IMR-90 (cell line): ENCODE measurements around the gene CRY2. TPM values are rescaled to one million over a fixed set of nuclear protein-coding genes. Genes with fewer than 3 reads are reported as not detected.

Source experiments
- ATAC-seq: fragments of 200-7000 bp; cut with Tn5 transposase; 2 replicates; pipeline ENCODE4 v1.9.1; 2020; ENCODE audit warnings: low read depth, mild to moderate bottlenecking, moderate library complexity
- BruUV-seq: library from RNA; stranded (reverse); fragments of 400-500 nt; replicated peaks from 2 replicates; lab custom pipeline; 2021; lab: Mats Ljungman, UMichigan
- CTCF ChIA-PET: fragments of 300-600 bp; formaldehyde crosslinking; extraction: SDS; loops from one replicate; lab custom pipeline; 2021; ENCODE audit warnings: antibody characterized with exemption; lab: Yijun Ruan, JAX
- POLR2A ChIA-PET: fragments of 300-600 bp; sonication (Branson Sonifier 250); formaldehyde crosslinking; loops from one replicate; lab custom pipeline; 2022; ENCODE audit warnings: antibody characterized with exemption; ENCODE audit not compliant: unreplicated experiment; lab: Charles Lee
- DNase-seq: peaks from one replicate; pipeline ENCODE4 v3.0.0; 2013
- H2AFZ ChIP-seq: replicated peaks from 2 replicates; pipeline ENCODE3; 2013; ENCODE audit warnings: low read length, mild to moderate bottlenecking; ENCODE audit not compliant: poor library complexity
- H2AK5ac ChIP-seq: 2 replicates; pipeline ENCODE4 v1.6.1; 2013; ENCODE audit warnings: low read depth, low read length, inconsistent platforms
- H2AK9ac ChIP-seq: replicated peaks from 2 replicates; pipeline ENCODE3; 2013; ENCODE audit warnings: mild to moderate bottlenecking, low read depth, low read length, moderate library complexity; ENCODE audit not compliant: poor library complexity
- H2BK120ac ChIP-seq: 2 replicates; pipeline ENCODE4 v1.6.1; 2013; ENCODE audit warnings: low read depth, low read length, inconsistent platforms
- H2BK15ac ChIP-seq: 3 replicates; pipeline ENCODE4 v1.6.1; 2013; ENCODE audit warnings: low read depth, low read length, inconsistent platforms
- H2BK20ac ChIP-seq: 2 replicates; pipeline ENCODE4 v1.6.1; 2013; ENCODE audit warnings: low read depth, mild to moderate bottlenecking, inconsistent platforms, low read length, moderate library complexity
- H2BK5ac ChIP-seq: 2 replicates; pipeline ENCODE4 v1.6.1; 2013; ENCODE audit warnings: mild to moderate bottlenecking, low read depth, low read length, inconsistent platforms; ENCODE audit not compliant: poor library complexity, severe bottlenecking
- H3K14ac ChIP-seq: replicated peaks from 2 replicates; pipeline ENCODE4 v1.6.1; 2013; ENCODE audit warnings: low read depth, low read length, inconsistent platforms
- H3K18ac ChIP-seq: 2 replicates; pipeline ENCODE4 v1.6.1; 2013; ENCODE audit warnings: low read depth, low read length, control low read depth
- H3K23ac ChIP-seq: 2 replicates; pipeline ENCODE4 v1.6.1; 2013; ENCODE audit warnings: low read depth, low read length, inconsistent platforms
- H3K27ac ChIP-seq: 2 replicates; pipeline ENCODE4 v1.5.1; 2013; ENCODE audit warnings: mild to moderate bottlenecking, control low read depth, low read length; ENCODE audit not compliant: insufficient read depth
- H3K27me3 ChIP-seq: 2 replicates; pipeline ENCODE4 v1.6.1; 2013; ENCODE audit warnings: low read length; ENCODE audit not compliant: control insufficient read depth, insufficient read depth
- H3K36me3 ChIP-seq: 2 replicates; pipeline ENCODE4 v1.6.1; 2013; ENCODE audit warnings: low read length, mixed read lengths; ENCODE audit not compliant: control insufficient read depth, insufficient read depth
- H3K4ac ChIP-seq: 2 replicates; pipeline ENCODE4 v1.6.1; 2013; ENCODE audit warnings: low read depth, low read length, inconsistent platforms
- H3K4me1 ChIP-seq: 2 replicates; pipeline ENCODE4 v1.6.1; 2013; ENCODE audit warnings: low read length, mixed read lengths; ENCODE audit not compliant: control insufficient read depth, insufficient read depth
- H3K4me2 ChIP-seq: 2 replicates; pipeline ENCODE4 v1.6.1; 2013; ENCODE audit warnings: low read depth, mild to moderate bottlenecking, control low read depth, low read length, moderate library complexity
- H3K4me3 ChIP-seq: 2 replicates; pipeline ENCODE4 v1.5.1; 2013; ENCODE audit warnings: low read depth, mild to moderate bottlenecking, control low read depth, low read length, moderate library complexity; ENCODE audit not compliant: insufficient read depth
- H3K56ac ChIP-seq: 2 replicates; pipeline ENCODE4 v1.6.1; 2013; ENCODE audit warnings: low read length, inconsistent platforms; ENCODE audit not compliant: insufficient read depth; ENCODE audit errors: extremely low read depth
- H3K79me1 ChIP-seq, 2 experiments: 2 replicates each; pipeline ENCODE4 v1.6.1; 2013; ENCODE audit warnings: low read length in 2 of 2, inconsistent platforms in 1 of 2, low read depth in 1 of 2
- H3K9ac ChIP-seq: 2 replicates; pipeline ENCODE4 v1.6.1; 2013; ENCODE audit warnings: low read depth, low read length, control low read depth
- H3K9me1 ChIP-seq: 2 replicates; pipeline ENCODE4 v1.6.1; 2013; ENCODE audit warnings: low read length, inconsistent platforms; ENCODE audit not compliant: insufficient read depth
- H3K9me3 ChIP-seq: 2 replicates; pipeline ENCODE4 v1.6.1; 2013; ENCODE audit warnings: low read length; ENCODE audit not compliant: control insufficient read depth, insufficient read depth
- H4K20me1 ChIP-seq: 2 replicates; pipeline ENCODE4 v1.6.1; 2013; ENCODE audit warnings: low read length, inconsistent platforms; ENCODE audit not compliant: insufficient read depth
- H4K5ac ChIP-seq: 2 replicates; pipeline ENCODE4 v1.6.1; 2013; ENCODE audit warnings: mild to moderate bottlenecking, low read depth, low read length, control low read depth
- H4K8ac ChIP-seq, 2 experiments: 2 replicates each; pipeline ENCODE4 v1.6.1; 2013; ENCODE audit warnings: low read depth in 2 of 2, low read length in 2 of 2, control low read depth in 1 of 2, inconsistent platforms in 1 of 2
- H4K91ac ChIP-seq: 2 replicates; pipeline ENCODE4 v1.6.1; 2013; ENCODE audit warnings: low read depth, low read length, inconsistent platforms; ENCODE audit not compliant: insufficient read depth
- BHLHE40 ChIP-seq: fragments of 150-350 bp; IDR thresholded peaks from 2 replicates; pipeline ENCODE4 v1.6.1; 2016; ENCODE audit warnings: mild to moderate bottlenecking, low read depth, low read length
- CEBPB ChIP-seq: IDR thresholded peaks from 2 replicates; pipeline ENCODE4 v1.6.1; 2012; ENCODE audit warnings: low read depth, low read length, improper control_type of control experiment
- CHD1 ChIP-seq: IDR thresholded peaks from 2 replicates; pipeline ENCODE4 v1.6.1; 2012; ENCODE audit warnings: low read depth, low read length, improper control_type of control experiment
- FOS ChIP-seq: fragments of 150-350 bp; IDR thresholded peaks from 2 replicates; pipeline ENCODE4 v1.6.1; 2016; ENCODE audit warnings: low read depth, low read length
- MAFK ChIP-seq: IDR thresholded peaks from 2 replicates; pipeline ENCODE4 v1.6.1; 2012; ENCODE audit warnings: low read depth, low read length, improper control_type of control experiment
- MAZ ChIP-seq: IDR thresholded peaks from 2 replicates; pipeline ENCODE4 v1.6.1; 2012; ENCODE audit warnings: low read depth, mild to moderate bottlenecking, low read length, improper control_type of control experiment, moderate library complexity, borderline replicate concordance
- MXI1 ChIP-seq: IDR thresholded peaks from 2 replicates; pipeline ENCODE4 v1.6.1; 2012; ENCODE audit warnings: low read depth, mild to moderate bottlenecking, low read length, moderate library complexity, borderline replicate concordance
- NFE2L2 ChIP-seq: fragments of 150-350 bp; IDR thresholded peaks from 2 replicates; pipeline ENCODE4 v1.6.1; 2016; ENCODE audit warnings: low read depth, mild to moderate bottlenecking, low read length
- POLR2A ChIP-seq: IDR thresholded peaks from 2 replicates; pipeline ENCODE4 v1.6.1; 2012; ENCODE audit warnings: mild to moderate bottlenecking, low read depth, low read length
- RAD21 ChIP-seq: IDR thresholded peaks from 2 replicates; pipeline ENCODE4 v1.6.1; 2012; ENCODE audit warnings: low read length, improper control_type of control experiment
- RCOR1 ChIP-seq: IDR thresholded peaks from 2 replicates; pipeline ENCODE4 v1.6.1; 2012; ENCODE audit warnings: mild to moderate bottlenecking, low read length, improper control_type of control experiment; ENCODE audit not compliant: insufficient replicate concordance
- RFX5 ChIP-seq: IDR thresholded peaks from 2 replicates; pipeline ENCODE4 v1.8.0; 2012; ENCODE audit warnings: low read depth, mild to moderate bottlenecking, low read length, moderate library complexity
- SMC3 ChIP-seq: fragments of 150-350 bp; IDR thresholded peaks from 2 replicates; pipeline ENCODE4 v1.6.1; 2016; ENCODE audit warnings: low read depth, mild to moderate bottlenecking, antibody characterized with exemption, low read length, moderate library complexity
- WGBS, 2 experiments: methylation state at CpG; one replicate each; pipeline versions ENCODE4 v1.1.5 to v1.1.7; 2013; ENCODE audit warnings: missing lambda C conversion rate in 2 of 2; ENCODE audit not compliant: insufficient read length in 1 of 2; ENCODE audit errors: extremely low coverage in 2 of 2; 5-methylcytosine and 5-hydroxymethylcytosine counted together
- dilution Hi-C: fragments of 300-500 bp; cut with HindIII; formaldehyde crosslinking; loops from one replicate; pipeline ENCODE4 v1.14.3; 2018; ENCODE audit warnings: low sequenced_read_pairs; ENCODE audit not compliant: unreplicated experiment
- in situ Hi-C: fragments of 300-500 bp; cut with MboI; formaldehyde crosslinking; loops from 3 replicates; pipeline ENCODE4 v1.14.3; 2019; ENCODE audit warnings: low sequenced_read_pairs, inconsistent platforms, mixed read lengths
- intact Hi-C: fragments of 100-400 bp; cut with micrococcal nuclease; formaldehyde crosslinking; loops from 2 replicates; pipeline ENCODE4 v1.10.0; 2022
- polyA plus RNA-seq, 3 experiments: library from polyadenylated mRNA; depleted of rRNA; stranded (reverse); fragments of >200 nt; gene quantifications; 2 replicates each; pipeline ENCODE4 v1.2.3, GENCODE V29; 2012; ENCODE audit warnings: low replicate concordance in 1 of 3
- total RNA-seq: library from RNA; depleted of rRNA; stranded (reverse); fragments of >200 nt; gene quantifications from 2 replicates; pipeline ENCODE4 v1.2.3, GENCODE V29; 2012
- TF ChIP-seq, protein P1 (sequence below): fragments of 150-350 bp; IDR thresholded peaks from 2 replicates; pipeline ENCODE4 v1.6.1; 2017; ENCODE audit warnings: mild to moderate bottlenecking, antibody characterized with exemption, low read length, low read depth
- TF ChIP-seq, protein P2 (sequence below): fragments of 150-350 bp; IDR thresholded peaks from 2 replicates; pipeline ENCODE4 v1.6.1; 2016; ENCODE audit warnings: low read depth, mild to moderate bottlenecking, low read length, moderate library complexity, borderline replicate concordance
- TF ChIP-seq, protein P3 (sequence below): conservative IDR thresholded peaks from 2 replicates; pipeline ENCODE4 v1.5.1; 2012; ENCODE audit warnings: mild to moderate bottlenecking, low read depth, low read length, improper control_type of control experiment

The CRY2 gene
- total and polyA plus RNA-seq, 2 of the 4 experiments (the other 2 are of a cell fraction): 12.2 to 13.1 TPM

- no peak for ATAC-seq
- Histone ChIP-seq H2AK5ac (no peak overlapping the region), H3K27me3 (peaks cover 47% of the 10 kb centered on the region), H3K4me1 (no peaks in the 10 kb centered on the region), H4K91ac (no peak overlapping the region), H3K4me3 (no peak overlapping the region), H3K9me3 (no peaks in the 10 kb centered on the region), H2BK120ac (no peak overlapping the region), H2AFZ (no peak overlapping the region), H2BK20ac (no peak overlapping the region), H3K4me2 (no peak overlapping the region), H3K14ac (no peak overlapping the region), H2BK15ac (no peak overlapping the region), H3K23ac (no peak overlapping the region), H3K18ac (no peak overlapping the region), H3K27ac (no peak overlapping the region), H4K8ac (no peak overlapping the region), H2BK5ac (no peak overlapping the region), H4K20me1 (peaks cover under 1% of the 10 kb centered on the region), H3K56ac (no peak overlapping the region), H4K5ac (no peak overlapping the region), H3K36me3 (no peaks in the 10 kb centered on the region), H2AK9ac (no peak overlapping the region), H3K9ac (no peak overlapping the region), H3K4ac (no peak overlapping the region), H3K79me1 (no peaks in the 10 kb centered on the region), H3K9me1 (no peaks in the 10 kb centered on the region)
- dilution Hi-C loops: no loop called here
- in situ Hi-C loops: no loop called here
- POLR2A ChIA-PET: no interaction called here
- no peak for TF ChIP-seq NFE2L2
- TF ChIP-seq BHLHE40: no peak
- TF ChIP-seq RAD21: no peak
- TF ChIP-seq, protein P1, sequence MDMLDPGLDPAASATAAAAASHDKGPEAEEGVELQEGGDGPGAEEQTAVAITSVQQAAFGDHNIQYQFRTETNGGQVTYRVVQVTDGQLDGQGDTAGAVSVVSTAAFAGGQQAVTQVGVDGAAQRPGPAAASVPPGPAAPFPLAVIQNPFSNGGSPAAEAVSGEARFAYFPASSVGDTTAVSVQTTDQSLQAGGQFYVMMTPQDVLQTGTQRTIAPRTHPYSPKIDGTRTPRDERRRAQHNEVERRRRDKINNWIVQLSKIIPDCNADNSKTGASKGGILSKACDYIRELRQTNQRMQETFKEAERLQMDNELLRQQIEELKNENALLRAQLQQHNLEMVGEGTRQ: no peak
- no peak for TF ChIP-seq MAZ
- no peak for TF ChIP-seq RCOR1
- TF ChIP-seq MXI1: no peak
- TF ChIP-seq RFX5: no peak
- no peak for TF ChIP-seq POLR2A
- no peak for TF ChIP-seq CHD1
- TF ChIP-seq MAFK: no peak
- TF ChIP-seq CEBPB: no peak
- TF ChIP-seq, protein P2, sequence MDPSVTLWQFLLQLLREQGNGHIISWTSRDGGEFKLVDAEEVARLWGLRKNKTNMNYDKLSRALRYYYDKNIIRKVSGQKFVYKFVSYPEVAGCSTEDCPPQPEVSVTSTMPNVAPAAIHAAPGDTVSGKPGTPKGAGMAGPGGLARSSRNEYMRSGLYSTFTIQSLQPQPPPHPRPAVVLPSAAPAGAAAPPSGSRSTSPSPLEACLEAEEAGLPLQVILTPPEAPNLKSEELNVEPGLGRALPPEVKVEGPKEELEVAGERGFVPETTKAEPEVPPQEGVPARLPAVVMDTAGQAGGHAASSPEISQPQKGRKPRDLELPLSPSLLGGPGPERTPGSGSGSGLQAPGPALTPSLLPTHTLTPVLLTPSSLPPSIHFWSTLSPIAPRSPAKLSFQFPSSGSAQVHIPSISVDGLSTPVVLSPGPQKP: no peak
- TF ChIP-seq, protein P3, sequence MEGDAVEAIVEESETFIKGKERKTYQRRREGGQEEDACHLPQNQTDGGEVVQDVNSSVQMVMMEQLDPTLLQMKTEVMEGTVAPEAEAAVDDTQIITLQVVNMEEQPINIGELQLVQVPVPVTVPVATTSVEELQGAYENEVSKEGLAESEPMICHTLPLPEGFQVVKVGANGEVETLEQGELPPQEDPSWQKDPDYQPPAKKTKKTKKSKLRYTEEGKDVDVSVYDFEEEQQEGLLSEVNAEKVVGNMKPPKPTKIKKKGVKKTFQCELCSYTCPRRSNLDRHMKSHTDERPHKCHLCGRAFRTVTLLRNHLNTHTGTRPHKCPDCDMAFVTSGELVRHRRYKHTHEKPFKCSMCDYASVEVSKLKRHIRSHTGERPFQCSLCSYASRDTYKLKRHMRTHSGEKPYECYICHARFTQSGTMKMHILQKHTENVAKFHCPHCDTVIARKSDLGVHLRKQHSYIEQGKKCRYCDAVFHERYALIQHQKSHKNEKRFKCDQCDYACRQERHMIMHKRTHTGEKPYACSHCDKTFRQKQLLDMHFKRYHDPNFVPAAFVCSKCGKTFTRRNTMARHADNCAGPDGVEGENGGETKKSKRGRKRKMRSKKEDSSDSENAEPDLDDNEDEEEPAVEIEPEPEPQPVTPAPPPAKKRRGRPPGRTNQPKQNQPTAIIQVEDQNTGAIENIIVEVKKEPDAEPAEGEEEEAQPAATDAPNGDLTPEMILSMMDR: no peak
- no peak for TF ChIP-seq SMC3
- TF ChIP-seq FOS: no peak
- no peak for DNase-seq
- CTCF ChIA-PET: interaction anchor here (0.7 kb wide), 1 partner anchor 82 kb away, joined by 3 read pairs; no protein-coding TSS in a partner anchor
- intact Hi-C loops: no loop called here
- 40% methylated on average over 3 of the region's 6 CpGs; no CpG with 5 or more reads in 1 of the 2 experiments for WGBS, 2 experiments
- BruUV-seq: no TSS peak
Measured at GRCh38 chr11:45924927-45925326, 77.7 kb downstream of the CRY2 start.
